NT2/D1 (cell line): ENCODE results near the gene ALDH16A1.

ENCODE experiments used
- DNase-seq: peaks from one replicate; pipeline ENCODE4 v3.0.0-alpha.2; 2011; ENCODE audit warnings: low read depth, low spot score
- H3K27me3 ChIP-seq: 2 replicates; pipeline ENCODE4 v1.6.0; 2011; ENCODE audit warnings: mild to moderate bottlenecking; ENCODE audit not compliant: insufficient read length, insufficient read depth
- H3K36me3 ChIP-seq: 2 replicates; pipeline ENCODE4 v1.6.1; 2011; ENCODE audit warnings: mild to moderate bottlenecking, low read length, mixed read lengths; ENCODE audit not compliant: insufficient read depth, insufficient read length
- H3K4me1 ChIP-seq: 2 replicates; pipeline ENCODE4 v1.5.1; 2011; ENCODE audit not compliant: insufficient read depth, insufficient read length
- H3K4me3 ChIP-seq: 2 replicates; pipeline ENCODE4 v1.5.1; 2011; ENCODE audit warnings: low read depth; ENCODE audit not compliant: insufficient read length
- H3K9ac ChIP-seq: 2 replicates; pipeline ENCODE4 v1.6.0; 2011; ENCODE audit warnings: low read depth; ENCODE audit not compliant: insufficient read length
- H3K9me3 ChIP-seq: 2 replicates; pipeline ENCODE4 v1.5.1; 2011; ENCODE audit warnings: mild to moderate bottlenecking, low read length; ENCODE audit not compliant: insufficient read depth
- SUZ12 ChIP-seq: IDR thresholded peaks from 2 replicates; pipeline ENCODE4 v1.6.1; 2011; ENCODE audit not compliant: insufficient read length, insufficient read depth; ENCODE audit errors: extremely low read depth
- YY1 ChIP-seq: IDR thresholded peaks from 2 replicates; pipeline ENCODE4 v1.6.1; 2011; ENCODE audit not compliant: insufficient read length, insufficient read depth
- ZNF274 ChIP-seq: IDR thresholded peaks from 2 replicates; pipeline ENCODE4 v1.6.1; 2011; ENCODE audit warnings: mild to moderate bottlenecking, low read depth, low read length

Gene ALDH16A1

GRCh38 chr19:49461656-49462055 lies 8.6 kb downstream of the ALDH16A1 start:
- Histone ChIP-seq H3K4me1 (no peaks in the 10 kb centered on the region), H3K9me3 (no peaks in the 10 kb centered on the region)
- TF ChIP-seq SUZ12 (no peak), ZNF274 (no peak), YY1 (no peak)

GRCh38 chr19:49462492-49462891 lies 9.5 kb downstream of the ALDH16A1 start:
- DNase-seq, result no peak
- Histone ChIP-seq H3K4me1 (no peaks in the 10 kb centered on the region), H3K36me3 (peaks cover 54% of the 10 kb centered on the region), H3K9ac (no peak overlapping the region), H3K9me3 (no peaks in the 10 kb centered on the region), H3K27me3 (no peaks in the 10 kb centered on the region), H3K4me3 (no peak overlapping the region)
- no peak for TF ChIP-seq SUZ12
- TF ChIP-seq ZNF274, result no peak
- no peak for TF ChIP-seq YY1

More at GRCh38 chr19:49461656-49462055, 8.6 kb downstream of the ALDH16A1 start:
- H3K9ac ChIP-seq, result no peak overlapping the region
- DNase-seq, result no peak
- peaks cover 55% of the 10 kb centered on the region for H3K36me3 ChIP-seq
- H3K4me3 ChIP-seq, result no peak overlapping the region
- no peaks in the 10 kb centered on the region for H3K27me3 ChIP-seq

GRCh38 chr19:49463960-49464740 lies 11.1 kb downstream of the ALDH16A1 start:
- no peaks in the 10 kb centered on the region for H3K4me1 ChIP-seq
- no peak for DNase-seq
- peaks cover 44% of the 10 kb centered on the region for H3K36me3 ChIP-seq
- no peak overlapping the region for H3K9ac ChIP-seq
- no peaks in the 10 kb centered on the region for H3K27me3 ChIP-seq
- H3K4me3 ChIP-seq, result no peak overlapping the region
- no peak for TF ChIP-seq SUZ12
- no peak for TF ChIP-seq YY1
- TF ChIP-seq ZNF274, result no peak
- no peaks in the 10 kb centered on the region for H3K9me3 ChIP-seq

GRCh38 chr19:49465371-49465770 lies 12.3 kb downstream of the ALDH16A1 start:
- TF ChIP-seq YY1 (no peak), ZNF274 (no peak), SUZ12 (no peak)

GRCh38 chr19:49468199-49468598 lies 15.2 kb downstream of the ALDH16A1 start:
- no peak for DNase-seq
- Histone ChIP-seq H3K4me3 (no peak overlapping the region), H3K9me3 (no peaks in the 10 kb centered on the region), H3K4me1 (no peaks in the 10 kb centered on the region), H3K27me3 (no peaks in the 10 kb centered on the region), H3K36me3 (peaks cover 45% of the 10 kb centered on the region), H3K9ac (no peak overlapping the region)
- TF ChIP-seq ZNF274 (no peak), SUZ12 (no peak), YY1 (no peak)

More at GRCh38 chr19:49465371-49465770, 12.3 kb downstream of the ALDH16A1 start:
- Histone ChIP-seq H3K27me3 (no peaks in the 10 kb centered on the region), H3K4me3 (no peak overlapping the region), H3K9ac (no peak overlapping the region), H3K36me3 (peaks cover 47% of the 10 kb centered on the region), H3K4me1 (no peaks in the 10 kb centered on the region), H3K9me3 (no peaks in the 10 kb centered on the region)
- no peak for DNase-seq

- H3K9ac ChIP-seq, result no peak overlapping the region
- no peaks in the 10 kb centered on the region for H3K9me3 ChIP-seq
- no peak for DNase-seq
- no peak overlapping the region for H3K4me3 ChIP-seq
- peaks cover 2% of the 10 kb centered on the region for H3K4me1 ChIP-seq
- no peak for TF ChIP-seq ZNF274
- no peak for TF ChIP-seq YY1
- no peak for TF ChIP-seq SUZ12
- H3K27me3 ChIP-seq, result no peaks in the 10 kb centered on the region
- H3K36me3 ChIP-seq, result peaks cover 42% of the 10 kb centered on the region
Observed at GRCh38 chr19:49468746-49469447, 15.9 kb downstream of the ALDH16A1 start.

- Histone ChIP-seq H3K27me3 (peaks cover 6% of the 10 kb centered on the region), H3K4me1 (peaks cover 2% of the 10 kb centered on the region), H3K4me3 (no peak overlapping the region), H3K9me3 (no peaks in the 10 kb centered on the region), H3K36me3 (peaks cover 31% of the 10 kb centered on the region), H3K9ac (no peak overlapping the region)
- TF ChIP-seq SUZ12 (no peak), ZNF274 (no peak), YY1 (no peak)
- DNase-seq, result no peak
Observed at GRCh38 chr19:49469828-49470614, 17.0 kb downstream of the ALDH16A1 start.
